NCI-H2029 treated with DMSO at 0.1 percent for 48 hours (cell line): ENCODE measurements around the gene NGDN.
"Not testable (repeated sequence)": the region's sequence is repeated elsewhere in the genome, so short reads cannot be mapped to it uniquely, and the experiment has no call there.

Experiments
- DNase-seq: peaks from one replicate; lab custom pipeline; 2025; lab: John Stamatoyannopoulos, UW

NGDN gene

GRCh38 chr14:23469127-23469905 is at the start of gene NGDN:
NGDN (plus strand) TSS chr14:23469703; CDS start chr14:23469716, 13 bp downstream.
- peak; percentile 100 for DNase-seq

GRCh38 chr14:23421594-23421993 is 47.9 kb upstream of the NGDN start:
- DNase-seq: no peak

- no peak for DNase-seq
Measured at GRCh38 chr14:23423657-23424056, 45.8 kb upstream of the NGDN start.

DNA sequence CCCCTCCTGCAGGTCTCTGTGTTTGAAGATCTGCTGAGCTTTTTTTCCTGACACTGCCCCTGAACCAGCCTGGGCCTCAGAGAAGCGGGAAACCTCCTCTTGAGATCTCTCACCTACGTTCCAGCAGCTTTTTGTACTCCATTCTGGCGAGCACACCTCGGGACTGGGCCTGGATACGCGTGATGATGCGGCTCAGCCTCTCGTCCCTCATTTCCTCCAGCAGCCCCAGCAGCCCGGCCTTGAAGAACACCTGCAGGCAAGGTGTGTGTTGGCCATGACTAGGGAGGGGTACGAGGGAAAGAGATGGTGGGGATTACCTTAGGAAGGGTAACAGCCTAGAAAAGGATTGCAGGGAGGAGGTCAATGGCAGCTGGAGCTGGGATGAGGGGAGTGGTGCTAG is 44.3 kb upstream of the NGDN start:
- no peak for DNase-seq

DNA sequence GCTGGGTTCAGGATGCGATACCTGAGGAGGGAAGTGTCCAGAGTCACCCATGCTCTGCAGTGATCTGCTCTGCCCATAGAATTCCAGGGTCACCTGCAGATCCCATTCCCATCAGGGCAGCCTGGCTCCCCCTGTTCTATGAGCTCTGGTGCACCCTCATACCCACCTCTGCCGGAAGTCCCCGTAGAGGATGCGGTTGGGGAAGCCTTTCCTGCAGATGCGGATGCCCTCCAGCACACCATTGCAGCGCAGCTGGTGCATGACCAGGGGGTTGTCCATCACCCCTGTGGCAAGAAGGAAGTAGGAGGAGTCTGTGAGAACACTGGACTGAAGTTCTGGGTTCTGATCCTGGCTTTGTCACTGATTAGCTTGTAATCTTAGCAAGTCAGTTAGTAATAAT is 43.7 kb upstream of the NGDN start:
- not testable (repeated sequence) for DNase-seq

DNA sequence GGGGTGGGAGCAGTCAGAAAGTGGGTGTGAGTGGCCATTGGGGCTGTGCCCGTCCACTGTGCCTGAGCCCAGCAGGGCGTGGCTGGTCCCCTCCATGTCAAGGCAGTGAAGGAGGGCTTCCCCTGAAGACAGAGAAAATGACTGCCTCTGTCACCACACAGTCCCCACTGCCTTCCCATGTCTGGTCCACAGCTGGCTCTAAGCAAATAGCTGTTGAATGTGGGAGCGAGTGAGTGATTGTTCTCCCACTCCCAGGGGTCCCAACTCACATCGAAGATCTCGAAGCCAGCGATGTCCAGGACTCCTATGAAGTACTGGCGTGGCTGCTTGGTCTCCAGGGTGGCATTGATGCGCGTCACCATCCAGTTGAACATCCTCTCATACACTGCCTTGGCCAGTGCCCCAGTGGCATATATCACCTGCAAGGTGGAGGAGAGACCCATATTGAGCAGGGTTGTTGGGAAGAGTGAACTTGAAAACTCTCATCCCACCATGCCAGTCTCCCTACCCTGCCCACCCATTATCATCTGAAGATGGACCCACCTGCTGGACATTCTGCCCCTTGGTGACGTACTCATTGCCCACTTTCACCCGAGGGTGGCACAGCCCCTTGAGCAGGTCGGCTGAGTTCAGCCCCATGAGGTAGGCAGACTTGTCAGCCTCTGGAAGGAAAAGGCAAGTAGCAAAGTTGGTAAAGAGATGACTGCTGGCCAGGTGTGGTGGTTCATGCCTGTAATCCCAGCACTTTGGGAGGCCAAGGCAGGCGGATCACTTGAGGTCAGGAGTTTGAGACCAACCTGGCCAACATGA is 40.6 kb upstream of the NGDN start:
- no peak for DNase-seq

- no peak for DNase-seq
Measured at GRCh38 chr14:23430016-23430722, 39.3 kb upstream of the NGDN start.

DNA sequence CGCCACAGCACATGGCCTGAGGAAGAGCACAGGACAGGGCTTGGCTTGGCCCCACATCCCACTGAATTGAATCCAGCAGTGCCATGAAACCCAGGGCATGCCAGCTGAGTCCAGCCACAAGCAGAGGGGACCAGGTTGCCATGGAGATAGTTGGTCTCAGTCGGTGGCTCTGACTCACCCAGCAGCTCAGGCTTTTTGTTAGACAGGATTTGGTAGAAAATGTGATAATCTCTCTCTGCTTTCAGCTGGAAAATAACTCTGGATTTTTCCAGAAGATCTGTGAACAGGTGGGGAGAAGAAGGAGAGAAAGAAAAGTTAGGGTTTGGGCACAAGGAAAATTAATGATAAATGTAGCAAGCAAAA is 38.8 kb upstream of the NGDN start:
- DNase-seq: no peak

DNA sequence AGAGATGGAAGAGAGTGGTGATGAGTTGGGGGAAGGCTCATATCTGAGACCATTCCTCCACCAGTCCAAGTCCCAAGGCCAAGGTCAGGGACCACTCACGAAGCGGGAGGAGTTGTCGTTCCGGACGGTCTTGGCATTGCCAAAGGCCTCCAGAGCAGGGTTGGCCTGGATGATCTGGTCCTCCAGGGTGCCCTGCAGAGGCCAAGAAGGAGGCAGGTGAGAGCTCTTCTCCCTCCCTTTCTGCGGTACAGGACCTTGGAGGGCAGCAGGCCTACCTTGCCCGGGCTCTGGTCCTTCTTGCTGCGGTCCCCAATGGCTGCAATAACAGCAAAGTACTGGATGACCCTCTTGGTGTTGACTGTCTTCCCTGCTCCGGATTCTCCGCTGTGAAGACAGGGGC is 38.0 kb upstream of the NGDN start:
- no peak for DNase-seq

DNA sequence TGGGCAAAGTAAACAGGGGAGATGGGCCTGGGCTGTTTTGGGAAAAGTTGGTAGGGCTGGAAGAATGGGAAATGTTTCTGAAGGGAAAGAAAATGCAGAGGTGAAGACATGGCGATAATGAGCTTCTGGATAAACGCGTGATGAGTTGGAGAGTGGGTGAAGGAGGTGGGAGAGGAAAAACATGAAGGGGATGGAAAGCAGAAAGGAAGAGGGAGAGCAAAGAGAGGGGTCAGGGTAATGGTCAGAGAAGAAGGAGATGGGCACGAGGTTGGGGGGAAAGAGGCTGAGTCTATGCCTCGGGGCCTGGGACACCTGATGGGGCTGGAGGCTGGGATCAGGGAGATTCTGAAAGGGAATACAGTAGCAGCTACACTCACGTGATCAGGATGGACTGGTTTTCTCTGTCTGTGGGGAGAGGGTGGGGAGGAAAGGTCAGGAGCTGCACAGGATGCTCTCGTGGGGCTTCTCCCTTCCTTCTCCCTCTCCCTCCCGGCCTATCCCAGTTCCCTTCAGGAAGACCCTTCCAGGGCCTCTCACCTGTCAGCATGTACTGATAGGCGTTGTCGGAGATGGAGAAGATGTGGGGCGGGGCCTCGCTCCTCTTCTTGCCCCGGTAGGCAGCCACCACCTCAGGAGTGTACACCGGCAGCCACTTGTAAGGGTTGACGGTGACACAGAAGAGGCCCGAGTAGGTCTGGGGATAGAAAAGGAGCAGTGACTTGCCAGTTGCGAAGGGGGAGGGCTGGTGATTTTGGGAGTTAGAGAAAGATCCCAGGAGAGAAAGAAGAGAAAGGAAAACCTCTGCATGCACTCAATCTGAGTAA is 37.2 kb upstream of the NGDN start:
- no peak for DNase-seq

GRCh38 chr14:23432946-23433345 is 36.6 kb upstream of the NGDN start:
- DNase-seq: no peak

DNA sequence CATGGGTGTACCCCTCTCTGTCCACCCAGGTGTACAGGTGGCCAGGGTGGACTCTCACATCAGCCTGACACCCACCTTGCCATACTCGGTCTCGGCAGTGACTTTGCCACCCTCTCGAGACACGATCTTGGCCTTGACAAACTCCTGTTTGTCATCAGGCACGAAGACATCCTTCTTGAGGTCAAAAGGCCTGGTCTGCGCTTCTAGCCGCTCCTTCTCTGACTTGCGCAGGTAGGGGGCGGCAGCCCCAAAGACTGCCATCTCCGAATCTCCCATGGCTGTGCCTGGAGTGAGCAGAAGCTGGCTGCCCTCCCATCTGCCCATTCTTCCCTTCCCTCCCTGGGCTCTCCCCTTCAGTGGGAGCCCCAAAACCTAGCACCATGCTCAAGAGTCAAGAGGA is 36.0 kb upstream of the NGDN start:
- no peak for DNase-seq

DNA sequence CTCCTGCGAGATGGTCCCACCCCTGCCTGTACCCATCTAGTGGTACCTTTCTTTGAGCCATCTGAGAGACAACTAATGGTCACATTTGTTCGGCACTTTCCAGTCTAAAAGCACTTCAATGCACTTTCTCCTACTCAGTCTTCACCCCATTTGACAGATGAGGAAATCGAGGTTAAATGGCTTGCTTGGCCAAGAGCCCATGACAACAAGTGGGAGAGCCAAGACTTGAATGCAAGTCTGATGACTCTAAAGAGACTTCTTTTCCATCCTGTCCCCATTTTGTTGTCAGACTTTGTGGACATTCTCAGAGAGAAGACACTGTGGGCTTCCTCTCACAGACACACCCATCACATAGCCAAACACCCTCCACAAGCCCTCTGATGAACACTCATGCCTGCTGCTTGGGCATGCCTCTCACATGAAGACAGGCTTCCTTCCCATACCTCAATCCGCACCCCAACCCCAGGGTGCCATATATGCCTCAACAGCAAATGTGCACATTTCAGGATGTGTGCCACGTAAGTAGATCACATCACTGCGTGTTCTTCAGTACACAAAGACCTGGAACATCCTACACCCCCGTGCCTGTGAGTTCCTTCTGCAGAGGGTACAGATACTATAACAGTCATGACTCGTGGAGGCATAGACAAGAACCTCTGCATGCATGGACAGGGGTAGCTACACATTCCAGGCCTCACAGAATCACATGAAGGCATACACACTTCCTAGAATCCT is 34.8 kb upstream of the NGDN start:
- no peak for DNase-seq

DNA sequence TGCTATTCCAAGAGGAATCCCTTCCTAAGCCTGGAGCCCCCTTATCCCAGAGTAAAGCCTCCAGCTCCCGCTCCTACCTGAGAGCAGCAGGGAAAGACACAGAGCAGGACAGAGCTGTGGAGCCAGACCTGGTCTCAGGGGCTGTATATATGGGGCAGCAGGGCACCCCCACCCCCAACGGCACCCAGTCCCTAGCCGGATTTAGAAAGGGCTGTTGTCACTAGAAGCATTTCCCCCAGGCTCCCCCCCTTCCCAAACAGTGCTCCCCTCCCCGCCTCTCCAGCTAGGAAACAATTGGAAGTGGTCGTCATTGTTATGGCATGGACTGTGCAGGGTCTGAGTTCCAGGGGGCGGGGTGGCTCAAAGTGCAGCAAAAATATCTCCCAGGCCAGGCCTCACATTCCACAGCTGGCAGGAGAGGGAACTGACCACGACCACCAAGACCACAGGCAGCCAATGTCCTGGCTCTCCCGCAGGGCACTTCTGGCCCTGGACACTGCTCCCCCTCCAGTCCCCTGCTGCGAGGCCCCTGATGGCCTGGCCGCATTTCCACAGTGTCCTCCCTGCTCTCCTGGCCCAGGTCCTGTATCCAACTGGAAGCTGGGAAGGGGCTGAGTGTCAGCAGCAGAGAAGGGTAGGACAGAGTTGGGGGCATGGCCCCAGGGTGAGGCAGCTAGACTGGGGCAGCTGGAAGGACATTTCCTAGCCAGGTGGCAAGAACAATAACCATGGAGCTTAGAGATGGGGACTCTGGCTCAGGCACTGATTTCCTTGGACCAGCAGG is 33.8 kb upstream of the NGDN start, which contains the start of gene MYH7:
Gene MYH7 (minus strand): TSS at position 118 of the 784 bp plus-strand sequence. CDS start 1,928 bp downstream, outside the sequence.
- DNase-seq: no peak

DNA sequence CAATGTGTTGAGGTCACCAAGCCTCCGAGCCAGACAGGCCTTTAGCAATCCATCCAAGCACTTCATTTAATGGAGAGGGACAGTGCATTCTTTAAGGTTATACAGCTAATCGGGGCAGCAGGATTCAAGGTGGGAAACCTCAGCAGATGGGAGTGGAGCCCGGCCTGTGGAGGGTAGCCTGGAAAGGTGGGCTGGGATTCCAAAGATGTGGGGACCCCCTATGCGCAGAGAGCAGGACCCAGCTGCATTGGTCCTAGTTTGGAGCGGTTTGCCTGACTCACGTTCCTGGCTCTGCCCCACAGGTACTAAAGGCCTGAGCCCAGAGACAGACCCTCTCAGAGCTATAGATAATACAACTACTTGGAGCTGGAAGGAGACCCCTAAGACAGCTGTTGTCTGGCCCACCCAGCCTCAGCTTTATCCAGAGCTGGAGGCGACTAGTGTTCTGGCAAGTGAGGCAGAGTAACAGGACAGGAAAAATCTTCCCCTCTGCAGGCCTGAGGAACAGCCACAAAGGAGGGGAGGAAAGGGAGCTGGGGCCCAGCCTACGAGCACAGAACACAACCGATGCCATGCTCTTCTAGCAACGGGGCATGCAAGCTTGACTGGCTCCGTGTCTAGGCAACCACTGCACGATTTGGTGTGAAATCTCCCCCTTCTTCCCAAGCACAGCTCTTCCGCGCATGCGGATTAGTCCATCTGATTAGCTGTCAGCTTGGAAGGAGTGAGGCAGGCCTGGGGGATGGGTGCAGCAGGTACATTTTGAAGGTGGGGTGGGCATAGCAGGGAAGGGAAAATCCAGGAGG is 33.0 kb upstream of the NGDN start:
- DNase-seq: no peak

DNA sequence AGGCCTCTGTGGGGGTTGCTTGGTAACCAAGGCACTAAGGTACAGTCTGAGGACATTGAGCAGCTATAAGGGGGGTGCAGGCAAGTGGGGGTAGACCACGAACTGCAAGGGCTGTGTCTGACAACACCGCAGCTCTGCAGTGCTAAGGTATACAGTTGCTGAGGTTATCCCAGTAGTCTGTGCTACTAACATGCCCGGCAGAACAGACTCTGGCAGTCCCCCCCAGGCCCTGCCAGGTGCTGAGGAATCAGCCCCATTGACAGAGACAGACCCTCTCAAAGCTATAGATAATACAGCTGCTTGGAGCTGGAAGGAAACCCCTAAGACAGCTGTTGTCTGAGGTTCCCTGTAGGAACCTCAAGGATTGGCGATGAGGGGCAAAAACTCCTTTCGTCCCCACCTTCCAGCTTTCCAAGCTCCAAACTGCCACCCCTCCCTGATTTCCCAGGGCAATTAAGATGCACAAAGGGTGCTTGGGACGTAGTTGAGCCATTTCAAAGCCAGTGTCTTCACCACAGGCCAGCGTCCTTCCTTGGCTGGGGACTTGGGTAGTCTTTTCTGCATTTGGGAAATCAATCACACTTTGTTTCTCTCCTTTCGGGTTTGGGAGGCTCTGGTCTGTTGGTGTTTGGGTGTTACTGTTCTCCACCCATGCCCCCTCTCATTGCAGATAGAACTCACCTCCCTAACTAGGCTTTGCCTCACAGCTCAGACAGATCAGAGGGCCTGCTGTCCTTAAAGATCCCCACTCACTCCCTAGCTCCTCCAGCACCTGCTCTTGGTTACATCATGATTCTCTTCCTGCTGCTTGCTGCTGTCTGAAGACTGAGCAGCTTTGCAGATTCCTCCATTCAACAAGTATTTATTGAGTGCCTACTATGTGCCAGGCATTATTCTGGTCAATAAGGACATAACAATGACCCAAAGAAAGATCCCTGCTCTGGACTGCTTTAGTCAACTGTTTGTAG is 32.1 kb upstream of the NGDN start:
- DNase-seq: no peak

DNA sequence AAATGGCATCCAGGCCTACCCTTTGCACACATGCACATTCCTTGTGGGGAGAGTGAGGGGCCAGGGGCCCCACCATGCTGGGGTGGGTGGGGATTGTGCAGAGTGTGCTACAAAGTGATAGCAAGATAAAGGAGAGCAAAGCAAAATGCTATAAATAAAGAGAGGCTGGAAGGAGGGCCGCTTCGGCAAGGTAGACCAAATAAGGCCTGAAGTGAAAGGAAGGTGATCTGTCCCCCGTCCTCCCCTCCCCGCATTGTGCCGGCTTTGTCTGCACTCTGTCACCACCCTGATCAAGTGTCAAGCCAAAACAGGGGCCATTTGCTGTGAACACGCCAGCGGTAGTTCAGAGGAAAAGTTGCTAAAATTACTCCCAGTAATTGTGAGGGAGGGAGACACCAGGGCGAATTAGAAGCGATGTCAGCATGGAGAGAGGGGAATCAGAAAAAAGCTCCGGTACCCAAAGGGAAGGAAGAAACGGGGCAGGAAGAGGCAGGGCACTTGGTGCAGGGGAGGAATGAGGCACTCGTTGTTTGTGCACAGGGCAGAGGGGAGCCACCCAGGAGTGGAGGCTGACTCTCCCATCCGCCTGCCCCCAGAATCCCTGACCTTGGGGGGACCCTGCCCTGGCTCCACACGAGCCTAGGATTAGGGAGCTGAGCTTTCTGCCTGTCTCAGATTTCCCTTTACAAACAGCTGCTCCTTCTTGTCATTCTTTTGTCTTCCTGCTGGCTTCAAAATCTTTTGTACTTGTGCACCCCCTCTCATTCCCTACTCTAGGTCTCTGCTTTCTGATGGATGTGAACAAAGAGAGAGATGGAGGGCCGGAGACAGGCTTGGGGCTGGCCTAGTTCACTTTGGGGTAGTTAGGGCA is 31.2 kb upstream of the NGDN start:
- no peak for DNase-seq
